Loucy (cell line): ENCODE results near the gene TRMT11.

Experiments used
- H2AFZ ChIP-seq: fragments of 200-600 bp; sonication (generic); 2 replicates; pipeline ENCODE4 v1.6.0; 2016; ENCODE audit warnings: antibody characterized with exemption, mild to moderate bottlenecking, low read length, moderate library complexity
- H3F3A ChIP-seq: fragments of 200-600 bp; 2 replicates; pipeline ENCODE4 v1.6.0; 2016; ENCODE audit warnings: antibody characterized with exemption, low read depth, mild to moderate bottlenecking
- H3K27me3 ChIP-seq: fragments of 200-600 bp; sonication (generic); 2 replicates; pipeline ENCODE4 v1.6.1; 2014; ENCODE audit warnings: low read length, mild to moderate bottlenecking; ENCODE audit not compliant: insufficient read depth, poor library complexity, severe bottlenecking
- H3K36me3 ChIP-seq: fragments of 200-600 bp; sonication (generic); 2 replicates; pipeline ENCODE4 v1.6.1; 2016; ENCODE audit warnings: low read length; ENCODE audit not compliant: insufficient read depth
- H3K4me1 ChIP-seq: fragments of 200-600 bp; sonication (generic); 2 replicates; pipeline ENCODE4 v1.5.1; 2014; ENCODE audit warnings: low read length, mild to moderate bottlenecking; ENCODE audit not compliant: insufficient read depth, poor library complexity, severe bottlenecking
- H3K4me2 ChIP-seq: fragments of 200-600 bp; sonication (generic); 2 replicates; pipeline ENCODE4 v1.6.0; 2014; ENCODE audit warnings: antibody characterized with exemption, low read length, low read depth, mild to moderate bottlenecking; ENCODE audit not compliant: poor library complexity, severe bottlenecking
- H3K4me3 ChIP-seq: fragments of 200-600 bp; sonication (generic); 2 replicates; pipeline ENCODE4 v1.5.1; 2014; ENCODE audit warnings: low read length, mild to moderate bottlenecking, mixed read lengths; ENCODE audit not compliant: poor library complexity, severe bottlenecking
- H3K79me2 ChIP-seq: fragments of 200-600 bp; sonication (generic); 2 replicates; pipeline ENCODE4 v1.6.1; 2014; ENCODE audit warnings: low read length; ENCODE audit not compliant: insufficient read depth
- H3K9ac ChIP-seq: fragments of 200-600 bp; sonication (generic); 2 replicates; pipeline ENCODE4 v1.6.0; 2014; ENCODE audit warnings: mild to moderate bottlenecking, low read depth, low read length, moderate library complexity; ENCODE audit not compliant: poor library complexity, severe bottlenecking
- H3K9me2 ChIP-seq: fragments of 200-600 bp; sonication (generic); replicated peaks from 2 replicates; pipeline ENCODE4 v1.6.1; 2016; ENCODE audit warnings: low read depth, low read length, mixed read lengths
- H3K9me3 ChIP-seq: fragments of 200-600 bp; sonication (generic); 2 replicates; pipeline ENCODE4 v1.6.1; 2014; ENCODE audit warnings: mild to moderate bottlenecking, antibody characterized with exemption, low read length, low read depth; ENCODE audit not compliant: insufficient read depth
- H4K20me1 ChIP-seq: fragments of 200-600 bp; sonication (generic); 2 replicates; pipeline ENCODE4 v1.6.0; 2014; ENCODE audit warnings: antibody characterized with exemption, low read length, mild to moderate bottlenecking; ENCODE audit not compliant: insufficient read depth, poor library complexity, severe bottlenecking
- EZH2phosphoT487 ChIP-seq: fragments of 200-600 bp; IDR thresholded peaks from 2 replicates; pipeline ENCODE4 v1.6.1; 2018; ENCODE audit warnings: antibody characterized with exemption, mild to moderate bottlenecking, moderate library complexity, borderline replicate concordance
- TF ChIP-seq, protein P1 (sequence below): fragments of 200-600 bp; sonication (generic); conservative IDR thresholded peaks from 2 replicates; pipeline ENCODE4 v1.5.1; 2014; ENCODE audit warnings: mild to moderate bottlenecking, antibody characterized with exemption, low read length

The TRMT11 gene

DNA sequence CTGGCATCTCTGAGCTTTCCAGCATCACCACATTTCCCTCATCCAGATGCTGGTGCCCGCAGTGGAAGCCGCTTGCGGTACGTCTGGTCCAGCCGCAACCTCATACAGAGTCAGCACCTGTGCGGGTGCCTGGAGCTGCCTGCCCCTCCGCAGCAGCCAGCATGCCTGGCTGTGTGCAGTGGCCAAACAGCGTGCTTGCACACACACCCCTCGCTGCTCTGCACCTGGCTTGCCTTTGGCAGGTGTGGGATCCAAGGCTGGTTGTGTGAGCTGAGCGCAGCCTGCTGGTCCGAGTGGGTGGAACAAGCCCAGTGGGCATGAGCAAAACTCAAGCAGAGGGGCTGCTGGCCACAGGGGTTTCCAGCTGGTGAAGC, 32.9 kb upstream of the TRMT11 start:
- H3K27me3 ChIP-seq, result no peaks in the 10 kb centered on the region
- no peaks in the 10 kb centered on the region for H3K9me3 ChIP-seq
- no peak overlapping the region for H2AFZ ChIP-seq
- H3K9ac ChIP-seq, result no peak overlapping the region
- peaks cover 17% of the 10 kb centered on the region for H3K79me2 ChIP-seq
- no peak overlapping the region for H3K4me3 ChIP-seq
- peaks cover 2% of the 10 kb centered on the region for H4K20me1 ChIP-seq
- H3F3A ChIP-seq, result no peaks in the 10 kb centered on the region
- H3K9me2 ChIP-seq, result no peaks in the 10 kb centered on the region
- H3K36me3 ChIP-seq, result no peaks in the 10 kb centered on the region
- no peak for TF ChIP-seq EZH2phosphoT487
- TF ChIP-seq, protein P1, sequence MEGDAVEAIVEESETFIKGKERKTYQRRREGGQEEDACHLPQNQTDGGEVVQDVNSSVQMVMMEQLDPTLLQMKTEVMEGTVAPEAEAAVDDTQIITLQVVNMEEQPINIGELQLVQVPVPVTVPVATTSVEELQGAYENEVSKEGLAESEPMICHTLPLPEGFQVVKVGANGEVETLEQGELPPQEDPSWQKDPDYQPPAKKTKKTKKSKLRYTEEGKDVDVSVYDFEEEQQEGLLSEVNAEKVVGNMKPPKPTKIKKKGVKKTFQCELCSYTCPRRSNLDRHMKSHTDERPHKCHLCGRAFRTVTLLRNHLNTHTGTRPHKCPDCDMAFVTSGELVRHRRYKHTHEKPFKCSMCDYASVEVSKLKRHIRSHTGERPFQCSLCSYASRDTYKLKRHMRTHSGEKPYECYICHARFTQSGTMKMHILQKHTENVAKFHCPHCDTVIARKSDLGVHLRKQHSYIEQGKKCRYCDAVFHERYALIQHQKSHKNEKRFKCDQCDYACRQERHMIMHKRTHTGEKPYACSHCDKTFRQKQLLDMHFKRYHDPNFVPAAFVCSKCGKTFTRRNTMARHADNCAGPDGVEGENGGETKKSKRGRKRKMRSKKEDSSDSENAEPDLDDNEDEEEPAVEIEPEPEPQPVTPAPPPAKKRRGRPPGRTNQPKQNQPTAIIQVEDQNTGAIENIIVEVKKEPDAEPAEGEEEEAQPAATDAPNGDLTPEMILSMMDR, result no peak
- H3K4me1 ChIP-seq, result peaks cover 17% of the 10 kb centered on the region
- H3K4me2 ChIP-seq, result no peak overlapping the region

DNA sequence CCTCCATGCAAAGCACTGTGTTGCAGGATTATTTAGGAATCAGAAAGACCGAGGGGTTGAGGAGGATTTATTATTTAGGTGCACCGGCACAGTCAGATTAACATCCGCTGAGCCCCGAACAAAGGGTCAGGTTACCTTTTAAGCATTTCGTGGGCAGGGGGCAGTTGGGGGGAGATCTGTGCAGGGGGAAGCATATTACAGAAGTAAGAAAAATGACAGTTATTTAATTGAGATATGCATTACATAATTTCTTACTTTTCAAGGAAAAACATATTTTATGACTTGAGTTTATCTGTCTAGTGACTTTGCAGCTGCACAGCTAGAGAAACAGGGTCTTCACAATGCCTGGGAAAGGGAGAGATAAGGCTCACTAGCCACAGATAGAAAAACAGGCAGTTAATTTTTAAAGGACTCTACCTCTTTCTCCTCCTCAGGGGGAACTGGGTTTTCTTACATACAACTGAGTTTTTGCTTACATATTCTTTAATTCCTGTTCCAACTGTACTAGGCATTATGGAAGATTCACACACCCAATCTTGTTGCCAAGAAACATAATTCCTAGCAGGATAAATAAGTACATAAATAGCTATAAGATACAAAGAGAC, 31.5 kb upstream of the TRMT11 start:
- Histone ChIP-seq H3K9me3 (no peaks in the 10 kb centered on the region), H2AFZ (no peak overlapping the region), H3K27me3 (no peaks in the 10 kb centered on the region), H4K20me1 (peaks cover 4% of the 10 kb centered on the region), H3K79me2 (peaks cover 30% of the 10 kb centered on the region), H3F3A (no peaks in the 10 kb centered on the region), H3K9ac (no peak overlapping the region), H3K4me1 (peaks cover 30% of the 10 kb centered on the region), H3K36me3 (no peaks in the 10 kb centered on the region), H3K4me2 (no peak overlapping the region), H3K4me3 (no peak overlapping the region), H3K9me2 (no peaks in the 10 kb centered on the region)
- no peak for TF ChIP-seq EZH2phosphoT487
- TF ChIP-seq, protein P1, result no peak

DNA sequence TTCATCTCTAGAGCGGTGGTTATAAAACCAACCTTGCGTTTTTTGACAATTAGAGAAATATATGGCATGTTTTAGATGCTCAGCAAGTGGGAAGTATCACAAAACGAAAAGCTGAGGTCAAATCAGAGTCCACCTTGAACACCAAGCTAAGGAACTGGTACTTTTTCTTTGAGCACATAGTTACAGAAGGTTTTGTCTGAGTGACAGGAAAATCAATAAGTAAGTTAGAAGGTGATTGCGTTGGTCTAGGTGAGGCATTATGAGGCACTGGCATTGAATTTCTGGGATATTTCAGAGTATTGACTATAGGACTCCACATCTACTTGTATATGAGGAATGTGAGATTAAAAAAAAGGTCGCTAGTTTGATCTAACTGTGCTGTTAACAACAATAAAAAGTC, 30.4 kb upstream of the TRMT11 start:
- H3K9ac ChIP-seq, result peak overlapping the region; percentile 91
- H3K9me2 ChIP-seq, result no peaks in the 10 kb centered on the region
- TF ChIP-seq, protein P1, result no peak
- no peak for TF ChIP-seq EZH2phosphoT487
- peaks cover 35% of the 10 kb centered on the region for H3K79me2 ChIP-seq
- H3F3A ChIP-seq, result no peaks in the 10 kb centered on the region
- no peaks in the 10 kb centered on the region for H3K36me3 ChIP-seq
- H3K4me1 ChIP-seq, result peaks cover 30% of the 10 kb centered on the region
- peak overlapping the region; percentile 75; the same call in 1 of the 2 replicates for H2AFZ ChIP-seq
- no peaks in the 10 kb centered on the region for H3K27me3 ChIP-seq
- peak overlapping the region; percentile 93 for H3K4me3 ChIP-seq
- H4K20me1 ChIP-seq, result peaks cover 4% of the 10 kb centered on the region
- H3K4me2 ChIP-seq, result peak overlapping the region; percentile 89
- H3K9me3 ChIP-seq, result no peaks in the 10 kb centered on the region
